ENCODE data around the gene DNAJA4.

The DNAJA4 gene

DNA sequence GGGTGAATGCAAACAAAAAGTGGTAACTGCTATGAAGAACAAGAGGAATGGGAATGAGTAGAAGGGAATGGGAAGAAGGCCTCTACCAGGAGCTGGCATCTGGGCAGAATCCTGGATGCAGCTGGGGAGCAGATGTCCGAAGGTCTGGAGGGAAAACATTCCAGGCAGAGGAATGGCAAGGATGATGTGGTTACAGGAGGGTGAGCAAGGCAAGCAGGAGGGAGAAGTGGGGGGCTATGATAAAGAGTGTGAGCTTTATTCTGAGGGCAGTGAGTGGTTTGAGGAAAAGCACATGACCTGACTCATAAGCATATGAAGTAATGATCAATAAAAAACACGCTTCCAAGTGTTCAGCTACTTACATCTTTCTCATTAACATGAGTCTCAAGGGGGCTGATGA, 18.0 kb downstream of the DNAJA4 start:
- DNase-seq: no peak

DNA sequence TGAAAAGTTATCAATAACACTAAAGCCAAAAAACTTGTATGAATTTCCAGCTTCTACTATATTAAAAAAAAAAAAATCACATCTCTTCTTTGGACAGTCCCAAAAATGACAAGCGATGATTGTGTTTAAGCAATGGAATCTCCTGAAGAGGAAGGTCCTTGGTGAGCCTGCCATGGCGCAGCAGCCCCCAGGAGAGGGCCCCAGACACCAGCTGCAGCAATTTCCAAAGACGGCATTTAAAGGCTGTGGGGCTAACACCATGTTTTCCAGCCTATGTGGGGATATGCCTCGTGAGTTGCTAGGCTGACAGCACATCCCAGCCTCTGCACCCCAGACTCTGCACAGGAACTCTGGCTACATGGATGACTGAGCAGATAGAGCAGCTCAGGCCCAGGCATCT, 20.4 kb downstream of the DNAJA4 start:
- DNase-seq: no peak

DNA sequence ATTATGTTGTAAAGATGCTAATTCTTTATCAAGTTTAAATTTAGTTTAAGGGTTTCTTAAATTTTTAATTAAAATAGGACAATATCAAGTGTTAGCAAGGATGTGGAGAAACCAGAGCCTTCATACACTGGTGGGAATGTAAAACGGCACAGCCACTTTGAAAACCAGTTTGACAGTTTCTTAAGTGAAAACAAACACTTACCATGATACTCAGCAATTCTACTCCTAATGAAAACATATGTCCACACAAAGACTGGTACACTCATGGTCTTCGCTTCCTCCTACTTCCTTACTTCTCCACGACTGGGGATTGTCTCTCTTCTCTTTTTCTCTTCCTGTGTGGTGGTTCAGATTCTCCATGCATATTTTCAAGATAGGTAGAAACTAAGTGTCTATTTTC, 25.9 kb downstream of the DNAJA4 start:
- peak; percentile 34 for DNase-seq

DNA sequence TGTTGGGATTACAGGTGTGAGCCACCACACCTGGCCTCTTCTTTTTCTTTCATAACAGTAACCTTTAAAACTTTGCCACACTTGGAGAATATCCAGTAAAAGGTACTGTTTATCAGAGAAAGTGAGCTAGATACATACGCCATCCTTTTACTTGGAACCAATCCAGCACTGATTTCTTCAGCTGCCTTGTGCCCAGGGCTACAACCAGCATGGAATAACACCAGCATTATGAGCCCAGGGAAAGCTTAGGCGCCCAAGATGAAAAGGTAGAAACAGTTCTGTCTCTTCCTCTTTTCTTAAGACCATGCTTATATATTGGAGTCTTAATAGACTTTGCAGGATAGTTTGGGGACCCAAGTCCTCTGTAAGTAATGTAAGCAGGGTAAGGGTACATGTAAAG, 26.7 kb downstream of the DNAJA4 start:
- DNase-seq: no peak

DNA sequence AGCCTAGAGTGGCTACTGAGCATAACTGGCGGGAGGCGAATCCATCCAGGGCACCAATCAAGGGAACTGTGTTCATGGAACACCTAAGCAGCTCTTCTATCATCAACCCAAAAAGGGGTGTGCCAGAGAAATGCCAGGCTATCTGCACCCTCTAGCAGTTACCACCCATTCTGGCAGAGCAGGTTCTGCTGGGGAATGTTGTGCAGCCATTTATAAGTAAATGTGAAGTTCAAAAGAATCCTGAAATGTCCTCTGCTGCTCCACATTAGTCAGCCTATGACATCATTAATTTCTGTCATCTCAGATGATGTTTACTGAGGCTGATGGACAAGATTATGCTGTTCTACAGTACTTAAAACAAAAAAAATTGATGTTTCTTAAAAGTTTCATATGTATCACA, 27.3 kb downstream of the DNAJA4 start:
- no peak for DNase-seq

DNA sequence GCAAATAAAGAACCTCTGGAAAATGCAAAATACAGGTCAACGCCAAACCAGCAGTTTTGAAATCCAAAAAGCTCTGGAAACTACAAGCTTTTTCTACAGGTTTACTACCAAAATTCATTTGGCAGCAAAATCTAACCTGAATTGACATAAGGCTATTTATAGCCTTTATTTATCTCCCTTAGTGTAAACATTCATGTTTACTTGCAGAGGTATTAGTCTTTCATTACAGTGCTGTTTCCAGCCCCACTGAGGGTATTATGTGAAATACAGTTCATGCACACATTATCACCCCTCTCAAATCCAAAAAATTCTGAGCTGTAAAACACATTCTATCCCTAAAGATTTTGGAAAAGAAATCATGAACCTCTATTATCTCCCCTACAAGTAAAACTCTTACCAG, 27.9 kb downstream of the DNAJA4 start:
- DNase-seq: no peak

DNA sequence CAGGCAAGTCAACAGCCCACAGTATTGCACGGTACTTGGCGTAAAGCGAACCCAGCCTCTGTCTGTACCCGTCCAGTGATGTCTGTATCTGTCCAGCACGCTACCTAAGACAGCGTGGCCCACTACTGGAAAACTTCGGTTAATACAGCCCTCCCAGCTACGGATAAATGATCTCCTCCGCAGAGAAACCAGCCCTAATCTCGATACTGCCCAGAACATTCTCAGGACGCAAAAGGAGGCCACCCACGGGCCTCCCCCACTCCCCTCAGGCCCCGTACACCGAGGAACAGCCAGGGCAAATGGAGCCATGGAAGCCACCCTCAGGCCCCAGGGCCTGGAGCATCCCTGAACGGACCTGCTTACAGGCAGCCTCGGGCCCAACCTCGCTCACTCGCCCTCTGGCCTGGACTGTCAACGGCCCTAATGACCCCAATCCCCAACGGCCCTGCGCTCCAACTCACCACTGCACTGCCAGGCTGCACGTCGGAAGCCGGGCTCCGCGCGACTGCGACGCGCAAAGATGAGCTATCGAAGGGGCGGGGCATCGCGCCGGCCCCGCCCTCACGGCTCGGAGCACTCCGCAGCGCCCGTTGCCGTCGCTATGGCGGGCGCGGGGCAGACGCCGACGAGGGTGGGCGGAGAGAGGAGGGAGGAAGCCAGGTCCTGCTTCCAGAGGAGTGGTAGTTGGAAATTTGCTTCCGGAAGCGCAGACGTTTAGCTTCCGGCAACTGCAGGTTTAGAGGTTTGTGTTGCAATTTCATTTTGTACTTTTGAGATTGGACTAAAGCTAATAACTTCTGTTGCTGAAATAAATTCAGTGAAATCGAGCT, 35.0 kb downstream of the DNAJA4 start, which contains the start of gene SKIC8:
Gene SKIC8, minus strand, starts transcription at position 509 of the 830 bp plus-strand sequence. CDS start 3,923 bp downstream, outside the sequence.
- peak; percentile 84 for DNase-seq

DNA sequence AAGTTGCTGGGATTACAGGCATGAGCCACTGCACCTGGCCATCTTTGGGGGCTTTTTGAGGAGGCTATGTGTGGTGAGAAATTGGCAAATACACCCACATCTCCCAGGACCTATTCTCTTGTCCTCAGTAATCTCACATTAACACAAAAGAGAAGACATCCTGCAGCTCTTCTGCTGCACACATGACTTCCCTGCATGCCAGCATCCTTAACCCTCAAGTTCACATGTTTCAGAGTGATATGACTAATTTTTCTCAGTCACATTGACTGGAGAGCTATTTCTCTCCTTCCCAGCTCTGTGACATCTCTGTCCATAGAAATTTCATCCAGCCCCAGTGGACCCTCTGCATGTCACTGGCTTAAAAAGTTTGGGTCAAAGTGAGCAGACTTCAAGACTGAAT, 37.0 kb downstream of the DNAJA4 start:
- DNase-seq: no peak

DNA sequence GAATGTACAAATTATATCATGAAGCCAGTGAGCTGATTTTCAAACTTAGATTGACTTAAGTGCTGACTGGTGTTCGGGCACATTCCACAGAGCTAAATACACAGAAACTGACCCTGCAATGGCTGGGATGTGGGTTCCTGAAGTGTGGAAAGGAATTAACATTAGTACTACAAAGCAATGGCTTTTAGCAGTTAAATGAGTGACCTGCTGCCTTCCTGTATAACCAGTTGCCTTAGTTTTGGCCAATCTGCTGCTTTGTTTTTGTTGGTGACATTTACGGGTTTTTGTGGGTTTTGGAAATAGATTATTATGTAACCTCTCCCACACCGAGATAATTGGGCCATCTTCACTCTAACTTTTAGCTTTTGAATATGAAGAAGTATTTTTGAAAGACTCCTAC, 37.5 kb downstream of the DNAJA4 start:
- no peak for DNase-seq

DNA sequence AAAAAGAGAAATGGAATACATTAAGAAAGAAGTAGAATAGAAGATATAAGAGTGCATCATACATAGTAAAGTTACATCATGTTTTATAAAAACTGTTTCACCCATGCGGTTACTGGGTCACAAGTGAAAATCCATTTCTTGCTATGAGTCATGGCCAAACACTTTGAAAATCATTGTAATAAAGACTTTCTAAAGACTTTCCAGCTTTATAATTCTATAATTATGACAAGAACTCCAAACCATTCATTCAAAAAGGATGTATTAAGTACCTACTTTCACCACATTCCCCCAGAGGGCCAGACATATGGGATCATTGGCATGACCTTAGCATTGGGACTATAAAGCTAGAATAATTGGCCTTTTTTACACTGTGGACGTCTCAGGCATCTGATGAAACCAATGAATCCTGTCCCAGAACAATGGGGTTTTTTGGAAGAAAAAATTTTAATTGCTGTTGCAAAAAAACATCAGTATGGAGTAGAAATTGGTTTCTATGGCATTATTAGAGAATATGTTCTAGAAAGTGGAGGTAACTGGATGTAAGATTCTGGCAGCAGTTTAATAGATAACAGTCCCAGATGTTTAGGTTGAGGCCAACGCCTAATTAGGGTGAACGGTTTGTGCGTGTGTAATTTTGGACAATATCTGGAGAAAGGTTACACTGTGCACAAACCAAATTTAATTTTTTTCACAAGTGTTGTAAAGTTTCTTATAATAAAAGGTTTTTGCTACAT, 38.4 kb downstream of the DNAJA4 start:
- no peak for DNase-seq

DNA sequence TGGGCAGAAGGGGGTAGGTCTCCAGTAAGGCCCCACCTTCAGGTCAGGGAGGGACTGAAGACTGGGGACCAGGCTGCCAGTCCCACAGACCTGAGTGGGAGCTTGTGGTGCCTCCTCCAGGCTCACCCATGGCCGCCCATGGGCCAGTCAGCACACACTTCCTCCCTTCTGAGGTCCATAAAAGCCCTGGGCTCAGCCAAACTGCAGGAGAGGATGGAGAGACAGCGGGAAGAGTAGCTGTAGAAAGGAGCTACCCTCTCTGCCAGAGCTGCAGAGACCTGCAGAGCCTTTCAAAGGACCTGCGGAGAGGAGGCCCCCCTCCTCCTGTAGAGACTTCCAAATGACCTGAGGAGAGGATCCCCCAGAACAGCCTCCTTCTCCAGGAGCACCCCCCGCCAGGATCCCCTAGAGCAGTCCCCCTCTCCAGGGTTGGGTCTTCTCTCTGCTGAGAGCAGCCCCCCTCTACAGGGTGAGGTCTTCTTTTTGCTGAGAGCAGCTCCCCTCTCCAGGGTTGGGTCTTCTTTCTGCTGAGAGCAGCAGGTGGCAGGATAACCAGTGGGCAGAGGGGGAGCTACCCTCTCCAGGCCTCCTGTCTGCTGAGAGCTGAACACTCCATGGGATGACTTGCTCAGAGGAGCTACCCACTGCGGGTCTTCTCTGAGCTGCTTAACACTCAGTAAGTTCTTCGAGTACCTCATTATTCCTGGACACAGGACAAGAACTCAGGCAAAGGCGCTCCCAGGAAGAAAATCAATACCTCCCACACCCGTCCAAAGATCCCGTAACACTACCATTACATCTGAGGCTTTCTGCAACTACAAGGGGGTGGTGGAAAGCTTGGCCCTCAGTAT, 40.1 kb downstream of the DNAJA4 start:
- DNase-seq: no peak

DNA sequence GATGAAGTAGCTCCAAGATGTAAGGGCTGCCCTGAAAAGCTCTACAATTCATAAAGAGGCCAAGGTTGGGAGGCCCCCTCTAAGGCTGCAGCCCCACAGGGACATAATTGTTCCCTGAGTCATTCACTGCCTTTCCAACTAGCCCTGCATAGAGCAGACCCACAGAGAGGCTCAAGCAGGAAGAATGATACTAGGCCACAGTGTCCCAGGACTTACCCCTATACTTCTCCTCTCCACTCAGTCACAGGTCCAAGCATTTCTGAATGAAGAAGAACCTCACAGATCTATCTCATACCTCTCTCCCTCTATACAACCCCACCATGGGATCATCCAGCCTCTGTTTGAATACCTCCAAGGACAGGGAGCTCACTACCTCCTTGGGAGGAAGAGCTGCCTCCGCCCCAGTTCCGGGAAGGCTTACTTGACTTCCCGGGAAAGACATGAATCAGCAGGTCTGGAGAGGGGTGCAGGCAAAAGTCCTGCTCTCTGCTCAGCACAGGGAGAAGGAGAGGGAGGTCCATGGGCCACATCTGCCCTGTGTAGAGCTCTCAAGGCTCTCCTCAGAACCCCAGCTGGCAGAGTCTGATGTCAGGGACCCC, 41.9 kb downstream of the DNAJA4 start:
- no peak for DNase-seq

DNA sequence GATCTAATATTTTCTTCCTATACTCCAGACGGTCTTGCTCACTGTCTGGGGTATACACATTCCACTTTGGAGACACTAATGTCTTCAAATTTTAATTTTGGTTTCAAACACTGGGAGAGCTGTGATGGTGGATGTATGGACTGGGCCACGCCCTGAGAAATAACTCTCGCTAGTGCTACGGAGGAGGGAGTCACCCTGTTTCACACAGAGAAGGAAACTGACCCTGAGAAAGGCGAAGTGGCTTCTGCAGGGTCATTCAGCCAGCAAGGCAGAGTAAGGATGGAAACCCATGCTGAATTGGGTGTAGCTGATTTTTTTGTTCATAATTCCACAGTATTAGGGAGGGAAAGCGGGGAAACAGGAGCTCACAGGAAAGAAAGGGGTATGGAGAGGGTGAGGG, 43.6 kb downstream of the DNAJA4 start:
- DNase-seq: no peak

DNA sequence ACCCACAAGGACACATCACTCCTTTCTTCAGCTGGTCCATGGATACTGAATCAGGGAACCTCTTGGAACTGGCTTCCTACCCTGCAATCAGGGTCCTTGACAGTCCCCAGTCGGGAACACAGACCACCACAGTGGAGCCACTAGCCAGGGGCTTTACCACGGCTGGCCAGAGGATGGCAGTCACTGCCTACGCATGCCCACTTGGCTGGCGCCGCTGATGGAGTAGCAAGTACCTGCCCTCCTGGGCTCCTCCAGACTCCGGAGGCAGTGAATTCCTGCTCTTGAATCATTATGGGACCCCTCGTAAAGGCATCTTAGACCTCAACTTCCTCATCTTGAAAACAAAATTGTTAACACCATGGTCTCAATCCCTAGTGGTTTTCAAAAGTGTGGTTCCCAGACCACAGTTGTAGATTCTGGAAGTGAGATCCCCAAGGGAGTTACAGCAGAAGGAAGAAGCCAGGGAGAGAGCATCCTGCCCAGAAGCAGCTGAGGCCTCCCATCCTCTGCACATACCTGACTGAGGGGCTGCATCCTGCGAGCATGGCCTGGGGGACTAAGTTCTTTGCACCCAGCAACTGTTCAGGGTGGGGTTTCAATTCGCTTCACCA, 44.2 kb downstream of the DNAJA4 start:
- peak; percentile 59 for DNase-seq

DNA sequence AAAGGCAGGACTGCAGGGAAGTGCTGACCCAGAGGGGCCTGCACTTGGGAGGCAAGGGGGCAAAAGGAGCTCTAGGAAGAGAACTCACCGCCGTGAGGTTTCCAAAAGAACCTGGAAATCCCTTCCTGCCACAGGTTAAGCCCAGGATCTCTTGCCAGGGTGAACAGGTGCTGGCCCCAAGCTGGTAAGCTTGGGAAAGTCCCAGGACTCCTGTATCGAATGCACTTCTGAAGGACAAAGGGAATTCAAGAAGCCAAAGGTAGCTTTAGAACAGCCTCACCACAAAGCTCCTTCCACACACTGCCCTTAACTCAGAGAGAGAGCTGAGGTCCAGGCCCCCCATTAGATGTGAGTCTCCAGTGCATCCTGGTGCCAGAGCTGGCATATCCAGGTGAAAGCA, 46.9 kb downstream of the DNAJA4 start:
- no peak for DNase-seq

DNA sequence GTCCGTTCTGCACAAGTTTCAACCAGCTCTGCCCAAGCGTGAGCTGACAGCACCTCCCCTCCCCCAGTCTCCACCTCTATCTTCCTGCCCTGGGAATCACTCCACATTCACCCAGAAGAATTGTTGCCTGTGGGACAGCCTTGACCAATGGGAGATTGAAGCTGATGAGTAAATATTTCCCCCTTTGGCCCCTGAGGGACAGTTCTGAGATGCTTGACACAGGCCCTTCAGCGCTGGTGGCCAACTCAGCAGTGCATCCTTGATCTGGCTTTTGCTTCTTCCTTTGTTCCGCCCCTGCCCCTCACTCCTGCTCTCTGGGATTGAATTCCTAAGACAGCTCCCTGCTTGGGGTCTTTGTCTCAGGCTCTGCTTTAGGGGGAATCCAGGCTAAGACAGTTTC, 48.2 kb downstream of the DNAJA4 start:
- no peak for DNase-seq

DNA sequence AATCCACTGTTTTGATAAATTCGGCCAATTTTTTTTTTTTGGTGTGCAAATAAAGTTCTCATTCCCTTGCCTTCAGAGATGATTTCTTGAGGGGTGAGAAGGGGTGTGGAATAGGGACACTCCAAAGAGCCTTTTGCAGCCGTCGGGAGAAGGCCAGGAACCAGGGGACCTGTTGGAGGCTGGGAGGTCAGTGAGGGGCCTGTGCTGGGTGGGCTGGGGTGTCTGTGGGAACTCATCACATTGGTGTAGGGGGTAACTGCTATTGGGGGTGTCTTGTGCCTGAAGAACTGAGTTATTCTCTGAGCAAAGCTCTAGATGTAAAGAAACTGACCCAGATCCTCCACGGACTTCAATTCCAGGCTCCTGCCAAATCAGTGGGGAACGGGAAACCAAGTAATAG, 48.6 kb downstream of the DNAJA4 start:
- no peak for DNase-seq

DNA sequence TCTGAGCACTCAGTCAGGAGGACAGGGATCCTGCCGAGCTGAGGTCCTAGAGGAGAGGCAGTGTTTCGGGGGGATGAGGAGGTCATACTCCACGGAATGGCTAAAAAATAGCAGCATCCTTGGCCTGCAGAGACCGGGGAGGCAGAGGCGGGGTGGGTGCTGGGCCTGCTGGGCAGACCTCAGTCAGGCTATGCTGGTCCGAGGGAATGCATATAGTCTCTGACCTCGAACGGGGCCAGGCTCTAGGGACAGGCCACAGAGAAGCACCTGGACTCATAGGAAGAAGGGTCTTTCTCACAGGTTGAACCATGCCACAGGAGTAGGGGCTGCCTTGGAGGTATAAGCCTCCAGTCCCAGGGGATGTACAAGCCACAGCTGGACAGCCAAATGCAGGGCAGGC, 49.0 kb downstream of the DNAJA4 start:
- no peak for DNase-seq

DNA sequence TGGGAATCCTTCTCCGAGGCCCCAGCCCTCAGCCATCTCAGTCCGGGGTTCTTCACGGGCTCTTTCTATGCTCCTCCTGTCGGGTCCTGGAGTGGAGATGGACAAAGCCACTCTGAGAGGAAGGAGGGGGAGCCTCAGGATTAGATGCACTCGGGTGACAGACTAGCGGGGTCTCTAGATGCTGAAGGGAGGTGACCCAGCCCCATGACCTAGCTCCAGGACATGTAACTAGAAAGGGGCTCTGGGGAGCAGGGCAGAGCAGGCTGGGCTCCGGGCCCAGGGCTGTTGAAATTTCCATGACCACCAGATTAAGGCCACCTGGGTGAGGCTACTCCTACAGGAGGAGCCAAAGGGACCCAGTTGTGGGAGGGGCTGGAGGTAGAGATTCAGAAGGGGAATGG, 49.8 kb downstream of the DNAJA4 start:
- no peak for DNase-seq

DNA sequence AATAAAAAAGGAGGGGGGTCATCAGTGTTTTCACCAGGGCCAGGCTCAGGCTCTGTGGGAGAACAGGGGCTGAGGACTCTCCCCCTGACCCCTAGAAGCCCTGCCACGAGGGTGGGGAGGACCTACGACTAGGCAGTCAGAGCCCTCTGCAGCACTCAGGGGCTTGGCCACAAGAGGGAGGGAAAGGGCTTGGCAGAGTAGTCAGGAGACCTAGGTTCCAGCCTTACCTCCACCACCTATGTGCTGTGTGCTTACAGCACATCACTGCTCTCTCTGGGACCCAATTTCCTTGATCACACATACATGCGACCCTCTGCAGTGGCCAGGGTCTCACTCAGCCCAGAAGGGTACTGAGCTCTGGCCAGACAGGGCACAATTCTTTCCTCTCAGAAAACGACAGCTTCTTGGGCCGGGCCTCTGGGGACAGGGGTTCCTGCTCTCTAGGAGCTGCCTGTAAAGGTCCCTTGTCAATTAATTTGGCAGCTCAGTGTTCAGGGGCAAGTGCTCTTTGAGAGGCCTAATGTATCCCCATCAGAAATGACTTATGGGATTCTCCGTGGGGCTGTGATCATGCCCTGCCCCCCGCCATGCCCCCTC, 51.4 kb downstream of the DNAJA4 start:
- DNase-seq: no peak

DNA sequence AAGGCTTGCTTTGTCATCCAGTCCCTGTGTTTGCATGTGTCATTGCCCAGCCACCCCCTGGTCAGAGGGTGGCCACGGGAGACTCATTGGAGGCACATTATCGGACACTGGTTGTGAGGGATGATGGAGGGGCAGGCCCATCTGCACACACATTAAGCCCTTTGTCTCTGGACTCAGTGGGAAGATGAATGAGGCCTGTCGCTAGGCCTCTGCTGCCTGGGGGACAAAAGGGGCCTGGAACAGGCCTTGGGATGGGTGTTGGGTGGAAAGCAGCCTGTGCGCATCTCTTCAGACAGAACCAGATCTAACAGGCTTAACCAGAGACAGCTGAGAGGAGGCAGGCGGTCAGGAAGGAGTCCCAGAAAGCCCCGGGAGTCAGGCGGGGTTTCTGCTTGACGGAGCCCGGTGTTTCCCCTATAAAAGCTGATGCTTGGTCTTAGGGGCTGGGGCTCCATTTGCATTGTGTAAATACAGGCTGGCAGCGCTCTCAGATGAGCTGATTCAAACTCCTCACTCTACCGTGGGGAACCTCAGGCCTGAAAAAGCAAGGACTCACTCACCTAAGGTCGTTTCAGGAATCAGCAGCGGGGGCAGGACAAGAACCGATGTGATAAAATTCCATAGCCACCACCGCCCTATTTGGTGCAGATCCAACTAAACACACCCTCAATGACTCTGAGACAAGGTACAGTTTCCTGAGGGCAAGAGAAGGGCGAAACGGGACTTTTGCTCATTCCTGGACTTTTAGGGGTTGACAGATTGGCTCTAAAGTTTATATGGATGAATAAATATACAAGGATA, 52.1 kb downstream of the DNAJA4 start:
- DNase-seq: no peak
